ENCODE data around the gene SPOPL.
"Not testable (repeated sequence)": the region's sequence is repeated elsewhere in the genome, so short reads cannot be mapped to it uniquely, and the experiment has no call there.

Gene SPOPL

DNA sequence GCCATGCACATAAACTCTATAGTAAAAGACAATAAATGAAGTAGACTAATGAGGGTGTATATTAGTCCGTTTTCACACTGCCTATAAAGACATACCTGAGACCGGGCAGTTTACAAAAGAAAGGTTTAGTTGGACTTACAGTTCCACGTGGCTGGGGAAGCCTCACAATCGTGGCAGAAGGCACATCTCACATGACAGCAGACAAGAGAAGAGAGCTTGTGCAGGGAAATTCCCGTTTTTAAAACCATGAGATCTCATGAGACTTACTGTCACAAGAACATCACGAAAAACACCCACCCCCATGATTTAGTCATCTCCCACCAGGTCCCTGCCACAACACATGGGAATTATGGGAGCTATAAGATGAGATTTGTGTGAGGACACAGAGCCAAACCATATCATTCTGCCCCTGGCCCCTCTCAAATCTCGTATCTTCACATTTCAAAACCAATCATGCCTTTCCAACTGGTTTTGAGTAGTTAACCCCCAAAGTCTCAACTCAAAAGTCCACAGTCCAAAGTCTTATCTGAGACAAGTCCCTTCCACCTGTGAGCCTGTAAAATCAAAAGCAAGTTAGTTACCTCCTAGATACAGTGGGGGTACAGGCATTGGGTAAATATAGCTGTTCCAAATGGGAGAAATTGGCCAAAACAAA lies 21.6 kb downstream of the SPOPL start:
- not testable (repeated sequence) for DNase-seq

DNA sequence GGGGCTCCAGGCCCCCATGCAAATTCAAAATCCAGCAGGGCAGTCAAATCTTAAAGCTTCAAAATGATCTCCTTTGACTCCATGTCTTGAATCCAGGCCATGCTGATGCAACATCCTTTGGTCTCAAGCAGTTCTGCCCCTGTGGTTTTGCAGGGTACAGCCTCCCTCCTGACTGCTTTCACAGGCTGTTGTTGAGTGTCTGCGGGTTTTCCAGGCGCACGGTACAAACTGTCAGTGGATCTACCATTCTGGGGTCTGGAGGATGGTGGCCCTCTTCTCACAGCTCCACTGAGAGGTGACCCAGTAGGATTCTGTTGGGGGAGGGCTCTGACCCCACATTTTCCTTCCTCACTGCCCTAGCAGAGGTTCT lies 22.1 kb downstream of the SPOPL start:
- not testable (repeated sequence) for DNase-seq

GRCh38 chr2:138524353-138524752 lies 22.8 kb downstream of the SPOPL start:
- not testable (repeated sequence) for DNase-seq

DNA sequence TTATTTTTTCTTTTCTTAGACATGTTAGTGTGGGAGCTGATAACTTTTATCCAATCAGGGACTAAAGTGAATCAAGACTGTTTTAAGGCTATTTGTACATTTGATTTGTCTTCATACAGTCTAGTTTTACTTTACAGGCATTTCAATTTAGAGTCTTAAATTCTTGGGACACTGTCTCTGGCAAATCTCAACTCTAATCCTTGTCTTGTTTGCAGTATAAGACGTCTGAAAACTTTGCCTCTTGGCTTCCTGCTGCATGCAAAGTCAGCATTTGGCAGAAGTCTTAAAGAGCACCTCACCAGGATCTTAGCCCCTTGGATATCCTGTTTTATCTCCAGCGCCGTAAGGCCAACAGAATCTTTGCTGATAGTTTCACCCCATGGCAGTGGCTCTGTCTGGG lies 30.3 kb downstream of the SPOPL start:
- DNase-seq = no peak

DNA sequence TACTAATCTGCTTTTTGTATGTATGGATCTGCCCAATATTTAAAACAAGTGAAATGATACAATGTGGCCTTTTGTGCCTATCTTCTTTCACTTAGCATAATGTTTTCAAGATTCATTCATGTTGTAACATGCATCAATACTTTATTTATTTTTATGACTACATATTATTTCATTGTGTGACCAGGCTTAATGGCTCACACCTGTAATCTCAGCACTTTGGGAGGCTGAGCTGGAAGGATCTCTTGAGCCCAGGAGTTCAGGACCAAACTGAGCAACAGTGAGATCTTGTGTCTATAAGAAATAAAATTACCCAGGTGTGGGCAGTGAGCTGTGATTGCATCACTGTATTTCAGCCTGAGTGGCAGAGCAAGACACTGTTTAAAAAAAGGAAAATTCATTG lies 33.2 kb downstream of the SPOPL start:
- no peak for DNase-seq

GRCh38 chr2:138536302-138536701 lies 34.7 kb downstream of the SPOPL start:
- no peak for DNase-seq

- no peak for DNase-seq
Measured at GRCh38 chr2:138536740-138537139, 35.2 kb downstream of the SPOPL start.

- no peak for DNase-seq
Measured at GRCh38 chr2:138537170-138537915, 35.8 kb downstream of the SPOPL start.

GRCh38 chr2:138544206-138544605 lies 42.6 kb downstream of the SPOPL start:
- DNase-seq = not testable (repeated sequence)

- DNase-seq = no peak
Measured at GRCh38 chr2:138548796-138549195, 47.2 kb downstream of the SPOPL start.

DNA sequence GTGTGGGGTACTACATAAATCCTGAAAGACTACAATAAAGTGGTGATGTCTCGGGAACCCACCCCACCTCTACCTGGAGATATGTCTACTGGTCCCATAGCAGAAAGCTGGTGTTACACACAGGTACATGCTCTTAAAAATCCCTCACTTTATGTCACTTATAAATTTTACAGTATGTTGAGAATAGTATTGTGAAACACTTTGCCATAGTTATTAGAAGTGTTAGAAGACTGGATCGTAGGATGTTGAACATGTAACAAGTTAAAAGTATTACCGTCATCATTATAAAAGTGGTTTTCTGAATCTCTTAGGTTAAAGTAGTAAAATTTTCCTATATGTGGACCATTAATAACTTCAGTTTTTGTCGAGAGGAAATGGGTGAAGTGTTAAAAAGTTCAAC lies 48.6 kb downstream of the SPOPL start:
- no peak for DNase-seq

- DNase-seq = no peak
Measured at GRCh38 chr2:138550670-138551287, 49.2 kb downstream of the SPOPL start.

DNA sequence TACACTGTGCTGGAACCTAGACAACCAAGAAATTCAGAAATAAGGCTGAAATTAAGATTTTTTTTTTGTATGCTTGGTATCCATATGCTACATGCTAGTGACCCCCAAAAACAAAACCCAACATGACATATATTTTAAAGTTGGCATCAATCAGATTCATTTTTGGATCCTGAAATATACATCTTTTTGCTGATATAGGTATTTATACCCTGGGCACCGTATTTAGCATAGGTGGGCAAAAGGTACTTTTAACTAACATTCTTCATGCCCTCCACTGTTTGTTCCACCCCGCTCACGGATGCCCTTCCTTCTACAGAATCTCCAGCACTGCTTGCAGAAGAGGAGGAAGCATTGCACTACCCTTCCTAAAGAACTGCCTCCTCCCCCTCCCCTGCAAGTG lies 52.6 kb downstream of the SPOPL start:
- no peak for DNase-seq

DNA sequence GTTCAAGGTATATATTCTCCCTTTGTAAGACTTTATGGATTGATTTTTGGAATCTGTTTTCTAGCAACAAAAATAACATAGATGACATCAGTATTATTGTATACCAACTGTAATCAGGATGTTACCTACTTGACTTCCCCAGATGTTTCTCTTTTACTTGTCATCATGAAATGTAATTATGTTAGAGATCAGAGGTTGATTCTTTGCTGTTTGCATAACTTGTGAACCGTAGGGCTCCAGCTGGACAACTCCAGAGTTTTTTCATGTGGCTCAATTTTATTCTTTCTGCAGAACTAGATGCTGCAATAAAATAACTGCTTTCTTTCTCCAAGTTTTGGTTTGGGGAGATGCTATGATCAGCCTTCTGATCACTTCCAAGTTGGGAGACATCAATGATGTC lies 58.1 kb downstream of the SPOPL start:
- DNase-seq = no peak

DNA sequence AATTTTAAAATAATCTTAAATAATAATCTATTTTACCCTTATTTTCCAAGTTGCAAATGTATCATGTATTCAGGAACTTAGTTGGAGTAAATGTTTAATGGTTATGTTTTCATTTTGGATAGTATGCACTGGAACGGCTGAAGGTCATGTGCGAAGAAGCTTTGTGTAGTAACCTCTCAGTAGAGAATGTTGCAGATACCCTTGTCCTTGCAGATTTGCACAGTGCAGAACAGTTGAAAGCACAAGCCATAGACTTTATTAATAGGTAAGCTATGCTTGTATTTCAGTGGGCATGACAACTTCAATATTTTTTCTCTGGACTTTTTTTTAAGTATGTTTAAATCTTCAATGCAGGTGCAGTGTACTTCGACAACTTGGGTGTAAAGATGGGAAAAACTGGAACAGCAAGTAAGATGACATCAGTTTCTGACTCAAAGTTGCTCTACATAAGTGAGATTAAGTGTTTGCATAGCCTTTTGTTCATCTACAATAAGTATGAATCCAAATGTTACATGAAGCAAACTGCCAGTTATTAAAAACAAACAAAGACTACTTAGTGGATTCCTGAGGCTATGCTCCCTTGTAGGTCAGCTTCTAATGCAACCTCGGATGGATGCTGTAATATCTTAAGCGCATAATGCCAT lies 63.1 kb downstream of the SPOPL start:
- no peak for DNase-seq

- no peak for DNase-seq
Measured at GRCh38 chr2:138565230-138565598, 63.6 kb downstream of the SPOPL start.

DNA sequence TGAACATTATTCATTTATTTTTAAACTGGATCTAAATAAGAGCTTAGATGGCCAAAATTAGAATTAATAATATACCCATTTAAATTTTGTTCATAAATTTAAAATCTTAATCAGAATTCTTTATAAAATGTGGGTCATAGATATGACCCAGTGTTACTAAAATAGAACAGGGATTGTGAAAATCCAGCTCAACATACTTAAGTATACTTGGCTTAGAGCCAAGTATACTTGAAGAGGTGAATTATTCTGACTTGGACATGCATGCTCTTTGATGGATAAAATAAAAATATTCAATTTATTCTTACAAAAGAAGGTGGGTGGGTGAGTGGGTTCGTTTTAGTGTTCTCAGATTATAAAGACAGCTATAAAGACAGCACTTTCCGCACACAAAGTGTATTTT lies 70.7 kb downstream of the SPOPL start:
- DNase-seq = no peak

GRCh38 chr2:138577066-138577465 lies 75.5 kb downstream of the SPOPL start:
- no peak for DNase-seq

DNA sequence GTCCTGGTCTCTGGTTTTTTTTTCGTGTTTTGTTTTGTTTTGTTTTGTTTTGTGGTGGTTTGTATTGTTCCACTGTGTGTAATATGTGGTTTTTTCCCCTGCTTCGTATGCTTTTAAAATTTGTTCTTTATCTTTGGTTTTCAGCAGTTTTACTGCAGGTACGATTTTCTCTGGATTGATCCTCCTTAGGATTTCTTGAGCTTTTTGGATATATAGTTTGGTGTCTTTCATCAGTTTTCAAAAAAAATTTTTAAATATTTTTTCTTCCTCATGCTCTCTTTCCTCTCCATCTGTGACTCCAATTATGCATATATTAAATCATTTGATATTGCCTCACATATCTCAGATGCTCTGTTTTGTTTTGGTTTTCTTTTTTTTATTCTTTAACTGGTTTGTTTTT lies 78.0 kb downstream of the SPOPL start:
- no peak for DNase-seq

- no peak for DNase-seq
Measured at GRCh38 chr2:138581909-138582308, 80.3 kb downstream of the SPOPL start.

DNA sequence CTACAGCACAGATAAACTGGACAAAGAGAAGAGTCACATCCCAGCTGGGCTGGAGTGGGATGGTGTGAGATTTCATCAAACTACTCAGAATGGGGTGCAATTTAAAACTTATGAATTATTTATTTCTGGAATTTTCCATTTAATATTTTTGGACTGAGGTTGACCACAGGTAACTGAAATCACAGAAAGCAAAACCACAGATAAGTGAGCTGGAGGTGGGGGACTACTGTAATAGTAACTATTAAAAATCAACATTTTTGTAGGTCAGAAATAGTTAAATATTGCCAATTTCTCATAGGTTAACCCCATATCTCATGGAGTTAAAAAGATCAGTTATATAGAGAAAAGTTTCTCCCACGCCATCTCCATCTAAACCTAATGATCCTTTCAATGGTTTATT lies 88.1 kb downstream of the SPOPL start:
- DNase-seq = no peak

GRCh38 chr2:138596403-138596802 lies 94.8 kb downstream of the SPOPL start:
- no peak for DNase-seq
